HTR-8/SVneo (cell line): ENCODE measurements around the gene FAM222A.
A peak's percentile ranks its signal among the peaks of the same experiment; 100 is the strongest.

ENCODE experiments used
- DNase-seq: peaks from one replicate; pipeline ENCODE4 v3.0.0; 2011; ENCODE audit warnings: low spot score, mixed read lengths; ENCODE audit not compliant: insufficient read length
- FAIRE-seq: peaks from 2 replicates; lab custom pipeline; 2011; peaks lifted over from hg19 to GRCh38; lab: Jason Lieb, UNC

The FAM222A gene

DNA sequence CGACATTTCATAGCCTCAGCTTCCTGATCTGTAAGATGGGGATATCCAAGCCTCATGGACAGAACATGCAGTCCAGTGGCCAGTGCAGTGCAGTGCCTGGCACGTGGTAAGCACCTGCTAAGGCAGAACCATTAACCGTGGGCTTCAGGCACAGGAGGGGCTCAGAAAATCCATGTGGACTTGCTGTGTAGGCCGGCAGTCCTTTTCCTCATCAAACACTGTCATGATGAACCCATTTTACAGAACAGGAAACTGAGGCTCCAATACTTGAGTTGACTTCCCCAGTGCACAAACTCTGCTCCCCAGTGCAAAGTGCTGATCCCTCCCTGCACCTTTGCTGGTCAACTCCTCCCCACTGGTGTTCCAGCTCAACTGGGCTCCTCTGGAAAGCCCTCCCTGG lies 101.6 kb downstream of the FAM222A start:
- FAIRE-seq (no peak), DNase-seq (no peak)

DNA sequence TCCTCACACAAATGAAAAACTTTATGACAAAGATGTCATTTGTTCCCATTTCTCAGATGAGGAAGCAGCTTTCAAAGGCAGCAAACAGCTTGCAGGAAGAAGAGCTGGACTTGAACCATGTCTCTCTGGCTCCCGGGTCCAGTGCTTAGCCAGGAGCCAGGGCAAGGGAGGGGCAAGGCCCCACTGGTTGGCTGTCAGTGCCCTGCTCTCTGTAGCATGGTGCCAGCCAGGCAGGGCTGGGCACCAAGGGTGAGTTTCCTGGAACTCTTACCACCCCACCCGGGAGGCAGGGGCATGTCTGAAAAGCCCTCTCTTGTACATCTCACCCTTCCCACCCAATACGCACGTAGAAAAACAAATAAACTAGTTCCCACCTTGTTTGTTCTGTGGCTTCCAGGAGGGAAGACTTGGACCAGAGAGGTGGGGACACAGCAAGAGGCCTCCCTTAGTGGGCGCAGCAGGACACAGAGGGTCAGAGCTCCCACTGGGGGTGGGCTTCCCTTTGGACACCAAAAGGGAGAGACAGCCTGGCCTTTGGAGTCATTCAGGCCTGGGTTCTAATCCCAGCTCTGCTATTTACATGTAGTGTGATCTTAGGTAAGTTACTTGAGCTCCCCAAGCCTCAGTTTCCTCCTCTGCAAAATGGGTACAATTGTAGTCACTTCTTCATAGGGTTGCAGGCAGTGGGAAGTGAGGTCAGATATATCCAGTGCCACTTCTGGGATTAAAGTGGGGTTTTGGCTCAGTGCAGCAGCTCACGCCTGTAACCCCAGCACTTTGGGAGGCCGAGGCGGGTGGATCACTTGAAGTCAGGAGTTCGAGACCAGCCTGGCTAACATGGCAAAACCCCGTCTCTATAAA lies 102.4 kb downstream of the FAM222A start:
- no peak for DNase-seq
- no peak for FAIRE-seq

DNA sequence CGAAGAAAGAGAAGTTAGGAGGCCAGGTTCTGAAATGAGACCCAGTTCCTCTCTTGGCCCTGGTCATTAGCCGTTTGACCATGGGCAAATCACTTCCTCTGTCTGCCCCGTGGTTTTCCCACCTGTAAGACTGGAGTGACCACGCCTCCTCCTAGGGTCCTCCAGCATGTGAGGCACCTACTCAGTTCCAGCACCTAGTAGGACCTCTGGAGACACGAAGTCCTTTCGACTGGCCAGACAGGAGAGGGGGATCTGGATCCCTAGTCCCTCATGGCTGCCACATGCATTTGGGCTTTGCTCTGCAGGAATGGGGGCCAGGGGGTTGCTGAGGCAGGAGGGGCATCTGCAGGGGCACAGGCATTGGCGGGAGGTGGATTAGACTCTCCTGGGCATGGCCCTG lies 103.2 kb downstream of the FAM222A start:
- FAIRE-seq (no peak), DNase-seq (no peak)

DNA sequence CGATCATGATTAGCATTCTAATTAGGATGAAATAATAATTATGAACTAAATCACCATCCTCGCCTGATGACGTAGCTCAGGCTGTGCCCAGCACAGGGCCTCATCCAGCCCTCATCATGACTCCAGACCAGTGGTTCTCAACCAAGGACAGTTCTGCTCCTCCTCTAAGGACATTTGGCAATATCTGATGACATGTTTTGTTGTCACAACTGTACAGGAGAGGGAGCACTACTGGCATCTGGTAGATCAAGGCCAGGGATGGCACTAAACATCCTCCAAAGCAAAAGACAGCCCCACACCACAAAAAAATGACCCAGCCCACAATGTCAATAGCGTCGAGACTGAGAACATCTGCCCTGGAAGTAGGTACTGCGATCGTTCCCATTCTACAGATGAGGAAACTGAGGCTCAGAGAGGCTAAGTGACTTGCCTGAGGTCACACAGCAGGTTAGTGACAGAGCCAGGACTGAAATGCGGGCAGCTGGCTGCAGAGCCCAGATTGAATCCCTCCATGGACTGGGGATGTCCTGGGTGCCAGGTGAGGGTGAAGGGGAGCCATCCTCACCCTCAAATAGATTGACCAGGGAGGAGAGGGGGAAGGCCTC lies 104.1 kb downstream of the FAM222A start:
- DNase-seq (no peak), FAIRE-seq (no peak)

DNA sequence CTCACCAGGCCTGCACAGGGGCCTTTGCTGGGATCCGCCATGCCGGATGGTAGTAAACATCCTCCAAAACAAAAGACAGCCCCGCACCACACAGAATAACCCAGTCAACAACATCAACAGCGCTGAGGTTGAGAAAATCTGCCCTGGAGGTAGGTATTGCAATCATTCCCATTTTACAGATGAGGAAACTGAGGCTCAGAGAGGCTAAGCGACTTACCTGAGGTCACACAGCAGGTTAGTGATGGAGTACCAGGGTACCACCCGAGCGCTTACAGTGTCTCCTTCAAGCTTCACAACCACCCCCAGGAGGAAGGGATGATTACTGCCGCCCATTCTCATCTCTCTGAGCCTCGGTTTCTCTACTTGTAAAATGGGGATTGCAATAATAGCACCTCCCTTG lies 104.6 kb downstream of the FAM222A start:
- no peak for FAIRE-seq
- DNase-seq: no peak

DNA sequence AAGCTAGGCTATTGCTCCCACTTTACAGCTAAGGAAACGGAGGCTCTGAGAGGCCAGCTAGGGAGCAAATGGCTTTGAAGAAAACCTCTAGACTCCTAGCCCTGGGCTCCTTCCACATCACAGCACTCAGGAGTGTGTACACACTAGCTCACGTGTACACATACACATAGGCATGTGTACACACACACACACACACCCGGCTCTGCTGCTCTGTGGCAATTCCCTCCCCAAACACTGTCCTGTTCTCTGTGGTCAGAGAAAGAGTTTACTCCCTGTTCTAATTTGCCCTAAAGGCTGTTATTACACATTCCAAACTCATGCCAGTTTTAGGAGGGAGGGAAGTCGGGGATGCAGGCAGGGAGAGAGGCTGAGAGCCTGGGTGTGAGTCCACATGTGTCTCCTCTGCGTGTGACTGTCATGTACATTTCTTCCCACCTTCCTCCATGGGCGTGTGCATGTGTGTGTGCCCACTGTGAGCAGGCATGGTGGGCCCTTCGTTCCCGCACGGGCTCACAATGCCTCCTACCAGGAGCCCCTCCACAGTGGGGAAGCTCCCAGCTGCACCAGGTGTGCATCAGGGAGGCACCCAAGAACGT lies 105.4 kb downstream of the FAM222A start:
- FAIRE-seq: peak; percentile 77

More for the DNA sequence above, 105.4 kb downstream of the FAM222A start:
- DNase-seq: peak; percentile 65
